SK-N-SH (cell line): ENCODE data around the gene MAP4K1. TPM values are rescaled to one million over a fixed set of nuclear protein-coding genes. Genes with fewer than 3 reads are reported as not detected.

ENCODE experiments used
- CTCF ChIA-PET: fragments of 300-600, 350-600 bp; formaldehyde crosslinking; extraction: SDS; loops from one replicate; lab custom pipeline; 2021; lab: Yijun Ruan, JAX
- POLR2A ChIA-PET: fragments of 350-600 bp; sonication (Branson Sonifier 250); formaldehyde crosslinking; extraction: SDS; loops from one replicate; lab custom pipeline; 2020; ENCODE audit warnings: antibody characterized with exemption, inconsistent platforms; lab: Yijun Ruan, JAX
- DNase-seq: peaks from one replicate; pipeline ENCODE4 v3.0.0; 2012
- H2AFZ ChIP-seq: fragments of 200-600 bp; sonication (generic); 2 replicates; pipeline ENCODE4 v1.8.1; 2016; ENCODE audit warnings: antibody characterized with exemption, mild to moderate bottlenecking, low read depth
- H3F3A ChIP-seq: fragments of 200-600 bp; sonication (generic); replicated peaks from 2 replicates; pipeline ENCODE3; 2016; ENCODE audit warnings: antibody characterized with exemption, mild to moderate bottlenecking; ENCODE audit not compliant: insufficient read depth
- H3K27ac ChIP-seq, 2 experiments: fragments of 200-500 bp in 1 of 2; fragments of 200-600 bp in 1 of 2; sonication (Bioruptor generic) in 1 of 2; sonication (generic), shearing (Covaris generic) in 1 of 2; 2 replicates each; pipeline versions ENCODE4 v1.5.1 to v1.6.1; 2014 to 2016; ENCODE audit warnings: low read depth in 2 of 2, inconsistent platforms in 1 of 2, low read length in 1 of 2, mild to moderate bottlenecking in 1 of 2, mixed read lengths in 1 of 2
- H3K27me3 ChIP-seq: fragments of 200-600 bp; sonication (generic), shearing (Covaris generic); 2 replicates; pipeline ENCODE4 v1.6.1; 2016; ENCODE audit warnings: mixed run types; ENCODE audit not compliant: insufficient read depth
- H3K36me3 ChIP-seq, 2 experiments: fragments of 200-500 bp in 1 of 2; fragments of 200-600 bp in 1 of 2; sonication (Bioruptor generic) in 1 of 2; sonication (generic) in 1 of 2; replicated peaks in 1 of 2; 2 replicates each; pipeline versions ENCODE3 to v1.5.1; 2014 to 2016; ENCODE audit warnings: low read length in 1 of 2, mild to moderate bottlenecking in 1 of 2; ENCODE audit not compliant: insufficient read depth in 2 of 2, control insufficient read depth in 1 of 2
- H3K4me1 ChIP-seq, 2 experiments: fragments of 200-500 bp in 1 of 2; fragments of 200-600 bp in 1 of 2; sonication (Bioruptor generic) in 1 of 2; sonication (generic), shearing (Covaris generic) in 1 of 2; 2 replicates each; pipeline versions ENCODE4 v1.5.1 to v1.6.1; 2014 to 2016; ENCODE audit warnings: low read depth in 1 of 2, low read length in 1 of 2, mixed run types in 1 of 2; ENCODE audit not compliant: insufficient read depth in 2 of 2, control insufficient read depth in 1 of 2
- H3K4me2 ChIP-seq: fragments of 200-600 bp; sonication (generic), shearing (Covaris generic); 2 replicates; pipeline ENCODE4 v1.6.1; 2017; ENCODE audit warnings: mixed run types
- H3K4me3 ChIP-seq, 2 experiments: fragments of 200-500 bp in 1 of 2; fragments of 200-600 bp in 1 of 2; sonication (Bioruptor generic) in 1 of 2; sonication (generic), shearing (Covaris generic) in 1 of 2; 2 replicates each; pipeline versions ENCODE4 v1.5.1 to v1.8.1; 2014 to 2016; ENCODE audit warnings: low read depth in 2 of 2, inconsistent platforms in 1 of 2, low read length in 1 of 2, mild to moderate bottlenecking in 1 of 2, mixed read lengths in 1 of 2, moderate library complexity in 1 of 2
- H3K79me2 ChIP-seq: fragments of 200-600 bp; sonication (generic); 2 replicates; pipeline ENCODE4 v1.8.1; 2017; ENCODE audit warnings: mild to moderate bottlenecking; ENCODE audit not compliant: insufficient read depth
- H3K9ac ChIP-seq: fragments of 200-600 bp; sonication (generic); 2 replicates; pipeline ENCODE4 v1.6.1; 2017; ENCODE audit warnings: mixed run types
- H3K9me2 ChIP-seq: fragments of 200-600 bp; sonication (generic); 2 replicates; pipeline ENCODE4 v1.6.1; 2017; ENCODE audit warnings: mixed run types
- H3K9me3 ChIP-seq: fragments of 200-600 bp; sonication (generic); 2 replicates; pipeline ENCODE4 v1.6.1; 2017; ENCODE audit warnings: mixed run types, mild to moderate bottlenecking, moderate library complexity
- H4K20me1 ChIP-seq: fragments of 200-600 bp; sonication (generic); 2 replicates; pipeline ENCODE4 v1.6.1; 2017; ENCODE audit warnings: mild to moderate bottlenecking, mixed run types; ENCODE audit not compliant: insufficient read depth
- CHD2 ChIP-seq: fragments of 150-350 bp; IDR thresholded peaks from 2 replicates; pipeline ENCODE4 v1.6.1; 2018; ENCODE audit warnings: low read length; ENCODE audit not compliant: partially characterized antibody
- CTCF ChIP-seq: fragments of 200-600 bp; sonication (generic); IDR thresholded peaks from 2 replicates; pipeline ENCODE4 v1.6.1; 2017; ENCODE audit warnings: antibody characterized with exemption, mild to moderate bottlenecking, moderate library complexity
- ELF1 ChIP-seq: IDR thresholded peaks from 2 replicates; pipeline ENCODE4 v1.4.0; 2012
- EP300 ChIP-seq, 2 experiments: IDR thresholded peaks; 2 replicates each; pipeline versions ENCODE4 v1.4.0 to v1.6.1; 2012; ENCODE audit warnings: borderline replicate concordance in 1 of 2, low read depth in 1 of 2, low read length in 1 of 2
- FOSL2 ChIP-seq: IDR thresholded peaks from 2 replicates; pipeline ENCODE4 v1.4.0; 2012; ENCODE audit warnings: low read depth, mild to moderate bottlenecking, moderate library complexity, borderline replicate concordance
- FOXJ3 ChIP-seq: sonication (generic); formaldehyde crosslinking; IDR thresholded peaks from 2 replicates; pipeline ENCODE4 v1.5.1; 2020; ENCODE audit warnings: mild to moderate bottlenecking, missing genetic modification reagents
- GATA2 ChIP-seq: sonication (generic); formaldehyde crosslinking; IDR thresholded peaks from 2 replicates; pipeline ENCODE4 v1.5.0; 2020; ENCODE audit warnings: mild to moderate bottlenecking, missing genetic modification reagents
- JUND ChIP-seq: IDR thresholded peaks from 2 replicates; pipeline ENCODE4 v1.4.0; 2012
- MEF2A ChIP-seq: IDR thresholded peaks from 2 replicates; pipeline ENCODE4 v1.4.0; 2012; ENCODE audit warnings: low read depth, borderline replicate concordance
- PBX3 ChIP-seq: IDR thresholded peaks from 2 replicates; pipeline ENCODE4; 2012
- POLR2AphosphoS5 ChIP-seq: IDR thresholded peaks from 2 replicates; pipeline ENCODE4 v1.6.1; 2012; ENCODE audit warnings: low read depth, low read length
- RCOR1 ChIP-seq: fragments of 150-350 bp; IDR thresholded peaks from 2 replicates; pipeline ENCODE4 v1.6.1; 2017; ENCODE audit warnings: antibody characterized with exemption, low read length
- REST ChIP-seq: IDR thresholded peaks from 2 replicates; pipeline ENCODE4 v1.6.1; 2012; ENCODE audit warnings: mild to moderate bottlenecking, low read depth, low read length, moderate library complexity
- RFX5 ChIP-seq: IDR thresholded peaks from 2 replicates; pipeline ENCODE4 v1.6.1; 2012; ENCODE audit warnings: mild to moderate bottlenecking, improper control_type of control experiment, low read length
- TAF1 ChIP-seq: IDR thresholded peaks from 2 replicates; pipeline ENCODE4 v1.6.1; 2012; ENCODE audit warnings: low read depth, mild to moderate bottlenecking, low read length, moderate library complexity, borderline replicate concordance
- TCF12 ChIP-seq: IDR thresholded peaks from 2 replicates; pipeline ENCODE4 v1.4.0; 2012
- TEAD4 ChIP-seq: IDR thresholded peaks from 2 replicates; pipeline ENCODE4 v1.4.0; 2012; ENCODE audit warnings: mild to moderate bottlenecking, borderline replicate concordance; ENCODE audit not compliant: insufficient read depth
- USF2 ChIP-seq: fragments of 150-350 bp; IDR thresholded peaks from 2 replicates; pipeline ENCODE4 v1.6.1; 2017; ENCODE audit warnings: antibody characterized with exemption, low read length, low read depth, borderline replicate concordance
- WGBS: methylation state at CpG from one replicate; pipeline ENCODE4 v1.1.6; 2017; ENCODE audit warnings: low lambda C conversion rate; 5-methylcytosine and 5-hydroxymethylcytosine counted together
- polyA plus RNA-seq, 3 experiments: library from polyadenylated mRNA; depleted of rRNA; stranded (reverse); fragments of >200 nt; gene quantifications; 2 replicates each; pipeline ENCODE4 v1.2.3, GENCODE V29; 2012

The MAP4K1 gene
- polyA plus RNA-seq, 1 of the 3 experiments (the other 2 are of a cell fraction), result 0.31 TPM

- TF ChIP-seq MEF2A (no peak), JUND (no peak), ELF1 (no peak), FOXJ3 (CRISPR knock-in tag) (no peak), REST (no peak)
Observed at GRCh38 chr19:38619361-38620174, 1.8 kb upstream of the MAP4K1 start (continued).

GRCh38 chr19:38618590-38619360 lies 1.0 kb upstream of the MAP4K1 start, which contains the start of gene EIF3K:
EIF3K (plus strand) TSS chr19:38619188; CDS start chr19:38619269, 81 bp downstream.
- Histone ChIP-seq H3K9ac (peak within 1 kb of the TSS; percentile 90), H3K27ac (peak within 1 kb of the TSS; percentile 76 to 81), H3K4me3 (peak within 1 kb of the TSS; percentile 94 to 97), H3K4me1 (peaks cover 0 to 18% of the 10 kb centered on the region in 2 experiments; a peak in 1 of 4 replicates), H3K9me2 (no peaks in the 10 kb centered on the region), H4K20me1 (no peaks in the 10 kb centered on the region), H3K27me3 (no peaks in the 10 kb centered on the region), H3K36me3 (peaks cover 16 to 20% of the 10 kb centered on the region in 2 experiments), H3K9me3 (no peaks in the 10 kb centered on the region), H3F3A (no peaks in the 10 kb centered on the region), H2AFZ (peak within 1 kb of the TSS; percentile 87), H3K79me2 (peaks cover 31% of the 10 kb centered on the region), H3K4me2 (peak within 1 kb of the TSS; percentile 92)
- DNase-seq, result peak; percentile 99
- WGBS, result 8% methylated on average over 49 of the region's 64 CpGs
- ChIA-PET CTCF (interaction anchor here (0.6 to 2.5 kb wide), 5 partner anchors 9 to 216 kb away, joined by 3 to 9 read pairs (median 6); partner anchors contain the start of gene FAM98C), POLR2A (interaction anchor here (0.5 to 1.5 kb wide), 10 partner anchors 12 to 245 kb away, joined by 3 to 6 read pairs (median 4); partner anchors contain the start of genes ACTN4, FAM98C and PSMD8)
- TF ChIP-seq CTCF (no peak), CHD2 (peak; percentile 43), TCF12 (no peak), PBX3 (no peak), RCOR1 (no peak), FOSL2 (no peak), TEAD4 (no peak), MEF2A (no peak), TAF1 (peak; percentile 65), GATA2 (CRISPR knock-in tag) (no peak), USF2 (peak; percentile 82), EP300 (IDR thresholded peaks at IDR 0.05; ENCODE audit: borderline replicate concordance in 1 of 2, low read depth in 1 of 2, low read length in 1 of 2) (0 out of 4 replicates have a peak, but pooled peaks of 1 of the 2 experiments have one; percentile 12), POLR2AphosphoS5 (peak; percentile 87), RFX5 (no peak), ELF1 (peak; percentile 81; the same call in 1 of the 2 replicates)
